ENCODE results near the gene XPC.
"Not testable (repeated sequence)": the region's sequence is repeated elsewhere in the genome, so short reads cannot be mapped to it uniquely, and the experiment has no call there.

The XPC gene

GRCh38 chr3:14178247-14179113 is at the start of gene XPC, which contains the start of gene LSM3:
TSS of gene XPC (minus strand) at chr3:14178601. CDS start at chr3:14178568, 33 bp downstream.
TSS of gene LSM3 (plus strand) at chr3:14178817. CDS start at chr3:14178861, 44 bp downstream.
- peak; percentile 95 for DNase-seq

- no peak for DNase-seq
These were observed 49.5 kb upstream of the XPC start for GRCh38 chr3:14227856-14228255.

GRCh38 chr3:14226351-14226750 is 48.0 kb upstream of the XPC start:
- not testable (repeated sequence) for DNase-seq

- DNase-seq, result no peak
These were observed 47.0 kb upstream of the XPC start for GRCh38 chr3:14225421-14225820.

GRCh38 chr3:14224895-14225294 is 46.5 kb upstream of the XPC start:
- no peak for DNase-seq

- no peak for DNase-seq
These were observed 45.2 kb upstream of the XPC start for GRCh38 chr3:14223595-14223994.

- no peak for DNase-seq
These were observed 44.6 kb upstream of the XPC start for GRCh38 chr3:14222900-14223594.

- no peak for DNase-seq
These were observed 44.1 kb upstream of the XPC start for GRCh38 chr3:14222457-14222856.

GRCh38 chr3:14221902-14222301 is 43.5 kb upstream of the XPC start:
- no peak for DNase-seq

- no peak for DNase-seq
These were observed 42.5 kb upstream of the XPC start for GRCh38 chr3:14220933-14221332.

GRCh38 chr3:14218355-14218754 is 40.0 kb upstream of the XPC start:
- DNase-seq, result no peak

GRCh38 chr3:14216257-14217048 is 38.1 kb upstream of the XPC start:
- peak; percentile 28 for DNase-seq

- no peak for DNase-seq
These were observed 36.4 kb upstream of the XPC start for GRCh38 chr3:14214764-14215163.

GRCh38 chr3:14213066-14213774 is 34.8 kb upstream of the XPC start:
- DNase-seq, result no peak

- no peak for DNase-seq
These were observed 33.6 kb upstream of the XPC start for GRCh38 chr3:14212032-14212431.

GRCh38 chr3:14211621-14212020 is 33.2 kb upstream of the XPC start:
- DNase-seq, result no peak

GRCh38 chr3:14210843-14211594 is 32.6 kb upstream of the XPC start:
- no peak for DNase-seq

- no peak for DNase-seq
These were observed 31.9 kb upstream of the XPC start for GRCh38 chr3:14210290-14210688.

- no peak for DNase-seq
These were observed 31.3 kb upstream of the XPC start for GRCh38 chr3:14209581-14210289.

GRCh38 chr3:14208977-14209394 is 30.6 kb upstream of the XPC start:
- no peak for DNase-seq

GRCh38 chr3:14208168-14208567 is 29.8 kb upstream of the XPC start:
- no peak for DNase-seq

All from stimulated activated CD4-positive, alpha-beta T cell treated with anti-CD3 and anti-CD28 coated beads, Interleukin-12 subunit alpha, Interleukin-12 subunit beta, amount 100 ng/mL, for 4 hours (primary cell).